ENCODE data around the gene IL5. TPM values are rescaled to one million over a fixed set of nuclear protein-coding genes. Genes with fewer than 3 reads are reported as not detected.

The IL5 gene
- total and polyA plus RNA-seq, 2 donors (not counting 1 experiment from before 2014, with no cell fraction given) = not detected

- peaks cover 26 to 52% of the 10 kb centered on the region in 2 experiments for H3K36me3 ChIP-seq (replicated peaks in 1 of 2; ENCODE audit: control extremely low read depth in 1 of 2, control insufficient read depth in 1 of 2, extremely low read depth in 1 of 2, insufficient read depth in 2 of 2, low read length in 1 of 2)
- no peaks in the 10 kb centered on the region for H3K27me3 Mint-ChIP-seq
- no peak for DNase-seq
- H3K9ac ChIP-seq (ENCODE audit: low read length) = no peak overlapping the region
- no peak for ATAC-seq (ENCODE audit: low read depth)
- H3K9me3 Mint-ChIP-seq (ENCODE audit: insufficient read depth) = peaks cover 3% of the 10 kb centered on the region
- H2AFZ ChIP-seq (ENCODE audit: insufficient read depth, low read depth, low read length, poor library complexity, severe bottlenecking) = no peak overlapping the region
- peaks cover 21% of the 10 kb centered on the region for H3K4me1 Mint-ChIP-seq
- H4K20me1 ChIP-seq (ENCODE audit: control insufficient read depth, insufficient read depth, low read length, poor library complexity, severe bottlenecking) = no peaks in the 10 kb centered on the region
- TF ChIP-seq EZH2 (IDR thresholded peaks at IDR 0.05; ENCODE audit: borderline replicate concordance, insufficient read depth, low read depth, low read length, poor library complexity, severe bottlenecking) (no peak), CTCF (IDR thresholded peaks at IDR 0.05) (no peak)
- POLR2A ChIA-PET = no interaction called here
- CTCF ChIA-PET = interaction anchor here (0.6 kb wide), 1 partner anchor 34 kb away, joined by 3 read pairs; no protein-coding TSS in a partner anchor
- H3K4me3 Mint-ChIP-seq = no peak overlapping the region
- peaks cover 8 to 17% of the 10 kb centered on the region in 2 donors for H3K4me1 ChIP-seq (ENCODE audit: control insufficient read depth in 2 of 2, insufficient read depth in 2 of 2, low read length in 2 of 2)
- WGBS (ENCODE audit: insufficient coverage) = 100% methylated on average over 3 of the region's 3 CpGs
- H3K9me3 ChIP-seq (ENCODE audit: control extremely low read depth in 1 of 3, control insufficient read depth in 2 of 3, insufficient read depth in 1 of 3, low read length in 2 of 3) = peaks cover 2 to 12% (median 11%) of the 10 kb centered on the region in 3 donors
- intact Hi-C loops (cut with micrococcal nuclease) = no loop called here
- no peak overlapping the region for H3K4me3 ChIP-seq (ENCODE audit: control extremely low read depth in 1 of 5, extremely low read depth in 1 of 5, insufficient read depth in 1 of 5, low read depth in 2 of 5, low read length in 4 of 5)
- H3K27ac ChIP-seq (ENCODE audit: low read length in 2 of 2) = no peak overlapping the region
- H3K79me2 ChIP-seq (ENCODE audit: control insufficient read depth, insufficient read depth, low read length) = peaks cover 64% of the 10 kb centered on the region
- no peaks in the 10 kb centered on the region for H3K27me3 ChIP-seq (replicated peaks in 1 of 4; ENCODE audit: control extremely low read depth in 1 of 4, control insufficient read depth in 3 of 4, insufficient read depth in 4 of 4, low read length in 3 of 4)
- no peak overlapping the region for H3K27ac Mint-ChIP-seq
- H3K4me2 ChIP-seq (replicated peaks; ENCODE audit: low read depth, low read length, poor library complexity, severe bottlenecking) = no peak overlapping the region
Observed at GRCh38 chr5:132561601-132562000, 18.3 kb upstream of the IL5 start.

DNA sequence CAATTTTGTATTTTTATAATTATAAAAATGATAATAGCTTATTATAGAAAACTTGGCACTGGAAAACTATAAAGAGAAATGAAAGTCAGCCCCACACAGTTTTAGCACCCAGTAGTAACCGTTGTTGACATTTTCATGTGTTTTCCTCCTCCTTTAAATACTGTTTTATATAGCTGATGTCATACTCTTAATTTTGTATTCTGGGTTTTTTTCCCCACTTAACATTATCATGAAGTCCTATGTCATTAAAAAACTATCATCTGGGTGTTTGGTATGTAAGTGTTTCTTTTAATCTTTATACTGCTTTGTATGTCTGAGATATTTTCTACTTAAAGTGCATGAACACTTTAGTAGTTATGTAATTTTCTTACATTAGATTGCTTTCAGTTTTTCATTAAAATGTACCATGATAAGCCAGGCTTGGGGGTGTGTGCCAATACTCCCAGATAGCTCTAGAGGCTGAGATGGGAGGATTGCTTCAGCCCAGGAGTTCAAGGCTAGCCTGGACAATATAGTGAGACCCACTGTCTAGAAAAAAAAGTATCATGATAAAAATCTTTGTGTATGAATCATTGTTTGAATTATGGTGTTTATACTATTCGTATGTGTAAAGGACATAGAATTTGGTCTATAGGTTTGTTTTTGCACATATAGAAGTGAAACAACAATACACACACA is 16.2 kb upstream of the IL5 start:
- H3K27me3 Mint-ChIP-seq = no peaks in the 10 kb centered on the region
- no peak overlapping the region for H3K4me3 ChIP-seq (ENCODE audit: control extremely low read depth in 1 of 5, extremely low read depth in 1 of 5, insufficient read depth in 1 of 5, low read depth in 2 of 5, low read length in 4 of 5)
- H3K4me1 ChIP-seq (ENCODE audit: control insufficient read depth in 2 of 2, insufficient read depth in 2 of 2, low read length in 2 of 2) = peaks cover 8 to 21% of the 10 kb centered on the region in 2 donors
- H3K9me3 Mint-ChIP-seq (ENCODE audit: insufficient read depth) = peaks cover 5% of the 10 kb centered on the region
- H3K79me2 ChIP-seq (ENCODE audit: control insufficient read depth, insufficient read depth, low read length) = peaks cover 47% of the 10 kb centered on the region
- DNase-seq (no peak), ATAC-seq (ENCODE audit: low read depth) (no peak)
- no peaks in the 10 kb centered on the region for H4K20me1 ChIP-seq (ENCODE audit: control insufficient read depth, insufficient read depth, low read length, poor library complexity, severe bottlenecking)
- WGBS (ENCODE audit: insufficient coverage) = no CpG with 5 or more reads among the region's 2 CpGs
- H3K27ac ChIP-seq (ENCODE audit: low read length in 2 of 2) = no peak overlapping the region
- POLR2A ChIA-PET = no interaction called here
- H2AFZ ChIP-seq (ENCODE audit: insufficient read depth, low read depth, low read length, poor library complexity, severe bottlenecking) = no peak overlapping the region
- intact Hi-C loops (cut with micrococcal nuclease) = loop anchor here (5.0 kb wide), 2 partner anchors 308 to 493 kb away; partner anchors contain the start of genes GDF9, HSPA4 and UQCRQ
- H3K9ac ChIP-seq (ENCODE audit: low read length) = no peak overlapping the region
- CTCF ChIA-PET = no interaction called here
- H3K4me2 ChIP-seq (replicated peaks; ENCODE audit: low read depth, low read length, poor library complexity, severe bottlenecking) = no peak overlapping the region
- TF ChIP-seq EZH2 (IDR thresholded peaks at IDR 0.05; ENCODE audit: borderline replicate concordance, insufficient read depth, low read depth, low read length, poor library complexity, severe bottlenecking) (no peak), CTCF (IDR thresholded peaks at IDR 0.05) (no peak)
- H3K4me1 Mint-ChIP-seq = peaks cover 26% of the 10 kb centered on the region
- peaks cover 2 to 13% (median 8%) of the 10 kb centered on the region in 3 donors for H3K9me3 ChIP-seq (ENCODE audit: control extremely low read depth in 1 of 3, control insufficient read depth in 2 of 3, insufficient read depth in 1 of 3, low read length in 2 of 3)
- no peaks in the 10 kb centered on the region for H3K27me3 ChIP-seq (replicated peaks in 1 of 4; ENCODE audit: control extremely low read depth in 1 of 4, control insufficient read depth in 3 of 4, insufficient read depth in 4 of 4, low read length in 3 of 4)
- H3K4me3 Mint-ChIP-seq = peak overlapping the region; percentile 26
- peaks cover 19 to 36% of the 10 kb centered on the region in 2 experiments for H3K36me3 ChIP-seq (replicated peaks in 1 of 2; ENCODE audit: control extremely low read depth in 1 of 2, control insufficient read depth in 1 of 2, extremely low read depth in 1 of 2, insufficient read depth in 2 of 2, low read length in 1 of 2)
- no peak overlapping the region for H3K27ac Mint-ChIP-seq

Measured in B cell (primary cell).